Suppressor macrophage (primary cell): ENCODE results near the gene LNX2.

Experiments
- DNase-seq, 4 experiments: peaks; one replicate each; pipeline ENCODE4 v3.0.0-alpha.2; 2020 to 2022

The LNX2 gene

GRCh38 chr13:27500806-27501534 is 119.4 kb downstream of the LNX2 start:
- DNase-seq: no peak

- no peak for DNase-seq
These were observed 122.6 kb downstream of the LNX2 start for GRCh38 chr13:27497563-27498230.

- no peak for DNase-seq
These were observed 123.6 kb downstream of the LNX2 start for GRCh38 chr13:27496536-27497273.

- DNase-seq: no peak
These were observed 124.3 kb downstream of the LNX2 start for GRCh38 chr13:27496006-27496405.
